ENCODE data around the gene EFNB1. TPM values are rescaled to one million over a fixed set of nuclear protein-coding genes. Genes with fewer than 3 reads are reported as not detected.

The EFNB1 gene
- total and polyA plus RNA-seq, 3 experiments from 2014 or later: 4.8 to 7.7 (median 7.2) TPM

- H3K4me1 Mint-ChIP-seq: peaks cover 11 to 28% (median 17%) of the 10 kb centered on the region in 3 donors
- Histone ChIP-seq H3K36me3 (ENCODE audit: insufficient read depth, low read length) (no peaks in the 10 kb centered on the region), H3K4me1 (ENCODE audit: insufficient read depth, low read length) (peaks cover 6% of the 10 kb centered on the region), H3K27me3 (ENCODE audit: insufficient read depth, low read length, poor library complexity, severe bottlenecking) (no peaks in the 10 kb centered on the region), H3K4me3 (ENCODE audit: low read length) (no peak overlapping the region), H3K27ac (ENCODE audit: low read depth, low read length) (no peak overlapping the region), H3K9me3 (ENCODE audit: low read length) (no peaks in the 10 kb centered on the region)
- H3K4me3 Mint-ChIP-seq: no peak overlapping the region
- DNase-seq: no peak
- peak overlapping the region in 1 of 8 donors; percentile 70 for H3K27ac Mint-ChIP-seq
- ChIA-PET POLR2A (no interaction called here), CTCF (interaction anchor here (1.0 to 1.9 kb wide), 3 partner anchors 11 to 451 kb away, joined by 4 to 5 read pairs (median 4); no protein-coding TSS in a partner anchor)
- peaks cover 0 to 4% of the 10 kb centered on the region in 2 donors for H3K27me3 Mint-ChIP-seq
- H3K9me3 Mint-ChIP-seq: no peaks in the 10 kb centered on the region
- peaks cover 0 to under 1% (median 0%) of the 10 kb centered on the region in 3 donors for H3K36me3 Mint-ChIP-seq
Measured at GRCh38 chrX:68833855-68834331, 5.1 kb downstream of the EFNB1 start.

DNA sequence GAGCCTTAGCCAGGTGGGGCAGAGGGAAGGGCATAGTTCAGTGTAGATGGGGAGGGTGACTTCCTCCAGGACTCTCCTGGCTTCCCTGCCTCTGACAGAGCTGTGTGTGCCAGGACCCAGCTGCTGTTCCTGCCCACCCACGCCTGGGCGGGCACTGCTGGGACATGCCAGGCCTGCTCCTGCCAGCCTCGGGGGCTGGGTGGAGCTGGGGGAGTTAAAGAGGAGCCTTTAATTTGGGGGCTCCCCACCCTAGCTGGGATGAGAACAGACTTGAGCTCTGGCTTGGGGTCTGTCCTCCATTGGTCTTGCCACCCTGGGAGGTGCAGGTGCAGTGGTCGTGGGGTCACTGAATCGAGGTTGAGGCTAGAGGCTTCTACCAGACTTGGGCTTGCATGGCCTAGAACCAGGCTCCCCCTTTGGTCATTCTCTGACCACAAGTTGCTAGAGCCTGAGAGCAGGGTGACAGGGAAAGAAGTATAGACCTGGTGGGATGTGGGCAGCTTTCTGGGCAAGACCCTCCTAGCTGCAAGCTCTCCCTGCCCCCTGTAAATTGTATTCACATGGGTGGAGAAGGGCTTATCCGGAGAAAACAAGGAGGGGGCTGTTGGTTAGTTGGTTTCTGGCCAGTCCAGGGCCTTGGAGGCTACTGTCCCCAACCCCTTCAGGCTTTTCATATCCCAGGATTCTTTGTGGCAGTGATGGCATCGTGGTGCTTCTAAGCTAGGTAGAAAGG is 5.7 kb downstream of the EFNB1 start:
- no peak overlapping the region for H3K4me3 Mint-ChIP-seq
- H3K9me3 ChIP-seq (ENCODE audit: low read length): no peaks in the 10 kb centered on the region
- H3K27me3 ChIP-seq (ENCODE audit: insufficient read depth, low read length, poor library complexity, severe bottlenecking): no peaks in the 10 kb centered on the region
- no peak for DNase-seq
- peaks cover 0 to 2% (median 0%) of the 10 kb centered on the region in 3 donors for H3K36me3 Mint-ChIP-seq
- ChIA-PET POLR2A (no interaction called here), CTCF (interaction anchor here (1.0 to 1.9 kb wide), 3 partner anchors 12 to 450 kb away, joined by 3 to 4 read pairs (median 4); no protein-coding TSS in a partner anchor)
- peaks cover 11 to 28% (median 17%) of the 10 kb centered on the region in 3 donors for H3K4me1 Mint-ChIP-seq
- H3K4me3 ChIP-seq (ENCODE audit: low read length): no peak overlapping the region
- peaks cover 6% of the 10 kb centered on the region for H3K4me1 ChIP-seq (ENCODE audit: insufficient read depth, low read length)
- H3K9me3 Mint-ChIP-seq: no peaks in the 10 kb centered on the region
- no peaks in the 10 kb centered on the region for H3K36me3 ChIP-seq (ENCODE audit: insufficient read depth, low read length)
- H3K27me3 Mint-ChIP-seq: peaks cover 0 to 4% of the 10 kb centered on the region in 2 donors
- H3K27ac Mint-ChIP-seq: peak overlapping the region in 1 of 8 donors; percentile 70
- H3K27ac ChIP-seq (ENCODE audit: low read depth, low read length): no peak overlapping the region

GRCh38 chrX:68835104-68835442 is 6.3 kb downstream of the EFNB1 start:
- Histone ChIP-seq H3K9me3 (ENCODE audit: low read length) (no peaks in the 10 kb centered on the region), H3K4me1 (ENCODE audit: insufficient read depth, low read length) (peaks cover 6% of the 10 kb centered on the region), H3K27ac (ENCODE audit: low read depth, low read length) (no peak overlapping the region), H3K4me3 (ENCODE audit: low read length) (no peak overlapping the region), H3K36me3 (ENCODE audit: insufficient read depth, low read length) (no peaks in the 10 kb centered on the region), H3K27me3 (ENCODE audit: insufficient read depth, low read length, poor library complexity, severe bottlenecking) (no peaks in the 10 kb centered on the region)
- Mint-ChIP-seq H3K9me3 (no peaks in the 10 kb centered on the region), H3K27me3 (peaks cover 0 to 4% of the 10 kb centered on the region in 2 donors), H3K27ac (no peak overlapping the region), H3K4me1 (peaks cover 11 to 28% (median 17%) of the 10 kb centered on the region in 3 donors), H3K36me3 (peaks cover 0 to 5% (median 0%) of the 10 kb centered on the region in 3 donors), H3K4me3 (no peak overlapping the region)
- POLR2A ChIA-PET: no interaction called here
- DNase-seq: no peak
- CTCF ChIA-PET: interaction anchor here (1.0 to 1.3 kb wide), 2 partner anchors 33 to 450 kb away, joined by 3 to 4 read pairs; no protein-coding TSS in a partner anchor

GRCh38 chrX:68835468-68835867 is 6.6 kb downstream of the EFNB1 start:
- ChIA-PET POLR2A (no interaction called here), CTCF (interaction anchor here (0.5 to 1.3 kb wide), 2 partner anchors 29 to 33 kb away, joined by 3 read pairs; no protein-coding TSS in a partner anchor)
- no peak overlapping the region for H3K27ac Mint-ChIP-seq
- H3K4me3 Mint-ChIP-seq: no peak overlapping the region
- Histone ChIP-seq H3K27me3 (ENCODE audit: insufficient read depth, low read length, poor library complexity, severe bottlenecking) (no peaks in the 10 kb centered on the region), H3K4me1 (ENCODE audit: insufficient read depth, low read length) (peaks cover 6% of the 10 kb centered on the region), H3K36me3 (ENCODE audit: insufficient read depth, low read length) (no peaks in the 10 kb centered on the region), H3K4me3 (ENCODE audit: low read length) (no peak overlapping the region), H3K9me3 (ENCODE audit: low read length) (no peaks in the 10 kb centered on the region), H3K27ac (ENCODE audit: low read depth, low read length) (no peak overlapping the region)
- H3K9me3 Mint-ChIP-seq: no peaks in the 10 kb centered on the region
- H3K36me3 Mint-ChIP-seq: peaks cover 0 to 9% (median 0%) of the 10 kb centered on the region in 3 donors
- peaks cover 11 to 26% (median 17%) of the 10 kb centered on the region in 3 donors for H3K4me1 Mint-ChIP-seq
- DNase-seq: no peak
- peaks cover 0 to 4% of the 10 kb centered on the region in 2 donors for H3K27me3 Mint-ChIP-seq

- H3K36me3 ChIP-seq (ENCODE audit: insufficient read depth, low read length): no peaks in the 10 kb centered on the region
- H3K36me3 Mint-ChIP-seq: peaks cover 0 to 13% (median 1%) of the 10 kb centered on the region in 3 donors
- DNase-seq: no peak
- no peak overlapping the region for H3K4me3 ChIP-seq (ENCODE audit: low read length)
- peaks cover 1 to 10% (median 6%) of the 10 kb centered on the region in 3 donors for H3K4me1 Mint-ChIP-seq
- H3K27me3 ChIP-seq (ENCODE audit: insufficient read depth, low read length, poor library complexity, severe bottlenecking): no peaks in the 10 kb centered on the region
- ChIA-PET CTCF (interaction anchor here (1.3 kb wide), 1 partner anchor 10 kb away, joined by 6 read pairs; no protein-coding TSS in a partner anchor), POLR2A (no interaction called here)
- no peak overlapping the region for H3K27ac Mint-ChIP-seq
- no peaks in the 10 kb centered on the region for H3K4me1 ChIP-seq (ENCODE audit: insufficient read depth, low read length)
- no peaks in the 10 kb centered on the region for H3K9me3 ChIP-seq (ENCODE audit: low read length)
- no peaks in the 10 kb centered on the region for H3K9me3 Mint-ChIP-seq
- no peak overlapping the region for H3K27ac ChIP-seq (ENCODE audit: low read depth, low read length)
- H3K27me3 Mint-ChIP-seq: peaks cover 0 to under 1% of the 10 kb centered on the region in 2 donors
- H3K4me3 Mint-ChIP-seq: peak overlapping the region in 1 of 7 donors; percentile 68
Measured at GRCh38 chrX:68837119-68837518, 8.3 kb downstream of the EFNB1 start.

DNA sequence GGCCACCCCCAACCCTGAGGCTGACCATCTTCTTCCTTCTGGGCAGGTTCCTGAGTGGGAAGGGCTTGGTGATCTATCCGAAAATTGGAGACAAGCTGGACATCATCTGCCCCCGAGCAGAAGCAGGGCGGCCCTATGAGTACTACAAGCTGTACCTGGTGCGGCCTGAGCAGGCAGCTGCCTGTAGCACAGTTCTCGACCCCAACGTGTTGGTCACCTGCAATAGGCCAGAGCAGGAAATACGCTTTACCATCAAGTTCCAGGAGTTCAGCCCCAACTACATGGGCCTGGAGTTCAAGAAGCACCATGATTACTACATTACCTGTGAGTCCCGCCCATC is 9.7 kb downstream of the EFNB1 start:
- no peak for DNase-seq
- Histone ChIP-seq H3K36me3 (ENCODE audit: insufficient read depth, low read length) (no peaks in the 10 kb centered on the region), H3K4me3 (ENCODE audit: low read length) (no peak overlapping the region), H3K27ac (ENCODE audit: low read depth, low read length) (no peak overlapping the region), H3K27me3 (ENCODE audit: insufficient read depth, low read length, poor library complexity, severe bottlenecking) (no peaks in the 10 kb centered on the region), H3K9me3 (ENCODE audit: low read length) (no peaks in the 10 kb centered on the region), H3K4me1 (ENCODE audit: insufficient read depth, low read length) (no peaks in the 10 kb centered on the region)
- Mint-ChIP-seq H3K4me3 (no peak overlapping the region), H3K27me3 (no peaks in the 10 kb centered on the region), H3K27ac (no peak overlapping the region), H3K36me3 (peaks cover 0 to 15% (median 1%) of the 10 kb centered on the region in 3 donors), H3K4me1 (peaks cover 0 to 4% (median 4%) of the 10 kb centered on the region in 3 donors), H3K9me3 (no peaks in the 10 kb centered on the region)
- POLR2A ChIA-PET: no interaction called here
- CTCF ChIA-PET: interaction anchor here (1.0 kb wide), 1 partner anchor 10 kb away, joined by 6 read pairs; the partner anchor contains the start of gene EFNB1

DNA sequence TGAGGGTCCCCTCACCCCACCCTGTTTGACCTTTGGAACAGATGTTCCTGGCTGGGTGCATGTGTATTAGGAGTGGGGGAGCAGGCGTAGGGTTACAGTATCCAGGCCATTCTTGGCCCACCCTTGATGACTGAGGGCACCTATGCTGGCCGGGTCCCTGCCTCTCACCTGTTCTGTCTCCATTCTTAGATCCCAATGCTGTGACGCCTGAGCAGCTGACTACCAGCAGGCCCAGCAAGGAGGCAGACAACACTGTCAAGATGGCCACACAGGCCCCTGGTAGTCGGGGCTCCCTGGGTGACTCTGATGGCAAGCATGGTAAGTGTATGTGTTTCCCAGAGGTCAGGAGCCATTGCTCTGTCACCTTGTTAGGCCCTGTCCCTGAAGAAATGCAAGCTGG is 10.9 kb downstream of the EFNB1 start:
- Histone ChIP-seq H3K9me3 (ENCODE audit: low read length) (no peaks in the 10 kb centered on the region), H3K27me3 (ENCODE audit: insufficient read depth, low read length, poor library complexity, severe bottlenecking) (no peaks in the 10 kb centered on the region), H3K4me1 (ENCODE audit: insufficient read depth, low read length) (no peaks in the 10 kb centered on the region), H3K27ac (ENCODE audit: low read depth, low read length) (no peak overlapping the region), H3K4me3 (ENCODE audit: low read length) (no peak overlapping the region), H3K36me3 (ENCODE audit: insufficient read depth, low read length) (no peaks in the 10 kb centered on the region)
- peaks cover 0 to 15% (median 1%) of the 10 kb centered on the region in 3 donors for H3K36me3 Mint-ChIP-seq
- no peaks in the 10 kb centered on the region for H3K9me3 Mint-ChIP-seq
- H3K4me1 Mint-ChIP-seq: peaks cover 0 to 4% (median 4%) of the 10 kb centered on the region in 3 donors
- ChIA-PET CTCF (no interaction called here), POLR2A (no interaction called here)
- no peak for DNase-seq
- H3K27ac Mint-ChIP-seq: no peak overlapping the region
- no peaks in the 10 kb centered on the region for H3K27me3 Mint-ChIP-seq
- no peak overlapping the region for H3K4me3 Mint-ChIP-seq

- Mint-ChIP-seq H3K9me3 (no peaks in the 10 kb centered on the region), H3K4me1 (peaks cover 0 to 4% (median 4%) of the 10 kb centered on the region in 3 donors), H3K36me3 (peaks cover 0 to 15% (median 1%) of the 10 kb centered on the region in 3 donors), H3K4me3 (no peak overlapping the region), H3K27me3 (no peaks in the 10 kb centered on the region), H3K27ac (no peak overlapping the region)
- Histone ChIP-seq H3K36me3 (ENCODE audit: insufficient read depth, low read length) (no peaks in the 10 kb centered on the region), H3K9me3 (ENCODE audit: low read length) (no peaks in the 10 kb centered on the region), H3K27ac (ENCODE audit: low read depth, low read length) (no peak overlapping the region), H3K4me1 (ENCODE audit: insufficient read depth, low read length) (no peaks in the 10 kb centered on the region), H3K27me3 (ENCODE audit: insufficient read depth, low read length, poor library complexity, severe bottlenecking) (no peaks in the 10 kb centered on the region), H3K4me3 (ENCODE audit: low read length) (no peak overlapping the region)
- DNase-seq: no peak
- ChIA-PET POLR2A (no interaction called here), CTCF (no interaction called here)
Measured at GRCh38 chrX:68840256-68840655, 11.4 kb downstream of the EFNB1 start.

Measured in CD8-positive, alpha-beta memory T cell (primary cell).